ENCODE results near the gene KRT72.

The KRT72 gene

GRCh38 chr12:52604859-52605258, 3.6 kb upstream of the KRT72 start:
- no peak overlapping the region for H3K4me2 ChIP-seq (ENCODE audit: low read depth, low read length)
- H2AFZ ChIP-seq (ENCODE audit: low read length), result no peak overlapping the region
- H4K20me1 ChIP-seq (ENCODE audit: insufficient read depth, low read length), result no peaks in the 10 kb centered on the region
- no peak for DNase-seq
- peaks cover 47% of the 10 kb centered on the region for H3K27me3 ChIP-seq (replicated peaks; ENCODE audit: insufficient read depth, low read length)
- no peaks in the 10 kb centered on the region for H3K9me2 ChIP-seq (replicated peaks; ENCODE audit: insufficient read depth, low read length)
- no peak overlapping the region for H3K9ac ChIP-seq (ENCODE audit: low read length)
- no peaks in the 10 kb centered on the region for H3K9me3 ChIP-seq (replicated peaks; ENCODE audit: insufficient read depth, low read length)
- H3K4me3 ChIP-seq (ENCODE audit: low read length), result no peak overlapping the region
- no peak overlapping the region for H3K27ac ChIP-seq (ENCODE audit: low read length)
- H3K36me3 ChIP-seq (replicated peaks; ENCODE audit: insufficient read depth, low read length), result no peaks in the 10 kb centered on the region
- no peaks in the 10 kb centered on the region for H3F3A ChIP-seq (ENCODE audit: insufficient read depth, low read length)
- no peaks in the 10 kb centered on the region for H3K4me1 ChIP-seq (ENCODE audit: low read length)
- H3K79me2 ChIP-seq (ENCODE audit: low read length), result no peaks in the 10 kb centered on the region
- no peak for TF ChIP-seq EZH2 (optimal IDR thresholded peaks at IDR 0.05; ENCODE audit: low read depth, low read length)
- TF ChIP-seq CTCF (IDR thresholded peaks at IDR 0.05; ENCODE audit: low read length), result no peak
- TF ChIP-seq EZH2phosphoT487 (IDR thresholded peaks at IDR 0.05; ENCODE audit: low read length), result no peak

- no peak overlapping the region for H3K27ac ChIP-seq (ENCODE audit: low read length)
- no peak overlapping the region for H3K4me3 ChIP-seq (ENCODE audit: low read length)
- no peak for DNase-seq
Observed at GRCh38 chr12:52603314-52603713, 2.1 kb upstream of the KRT72 start.

GRCh38 chr12:52602552-52602951, 1.3 kb upstream of the KRT72 start:
- H2AFZ ChIP-seq (ENCODE audit: low read length), result no peak overlapping the region
- H3K9me2 ChIP-seq (replicated peaks; ENCODE audit: insufficient read depth, low read length), result no peaks in the 10 kb centered on the region
- DNase-seq, result no peak
- H3K79me2 ChIP-seq (ENCODE audit: low read length), result no peaks in the 10 kb centered on the region
- H3F3A ChIP-seq (ENCODE audit: insufficient read depth, low read length), result no peaks in the 10 kb centered on the region
- no peak overlapping the region for H3K4me2 ChIP-seq (ENCODE audit: low read depth, low read length)
- H3K27me3 ChIP-seq (replicated peaks; ENCODE audit: insufficient read depth, low read length), result peaks cover 48% of the 10 kb centered on the region
- H3K9me3 ChIP-seq (replicated peaks; ENCODE audit: insufficient read depth, low read length), result no peaks in the 10 kb centered on the region
- H4K20me1 ChIP-seq (ENCODE audit: insufficient read depth, low read length), result no peaks in the 10 kb centered on the region
- no peaks in the 10 kb centered on the region for H3K36me3 ChIP-seq (replicated peaks; ENCODE audit: insufficient read depth, low read length)
- no peaks in the 10 kb centered on the region for H3K4me1 ChIP-seq (ENCODE audit: low read length)
- no peak overlapping the region for H3K4me3 ChIP-seq (ENCODE audit: low read length)
- H3K9ac ChIP-seq (ENCODE audit: low read length), result no peak overlapping the region
- no peak for TF ChIP-seq EZH2 (optimal IDR thresholded peaks at IDR 0.05; ENCODE audit: low read depth, low read length)
- no peak for TF ChIP-seq EZH2phosphoT487 (IDR thresholded peaks at IDR 0.05; ENCODE audit: low read length)
- TF ChIP-seq CTCF (IDR thresholded peaks at IDR 0.05; ENCODE audit: low read length), result no peak
- no peak overlapping the region for H3K27ac ChIP-seq (ENCODE audit: low read length)

More at GRCh38 chr12:52603314-52603713, 2.1 kb upstream of the KRT72 start:
- H3F3A ChIP-seq (ENCODE audit: insufficient read depth, low read length), result no peaks in the 10 kb centered on the region
- H3K36me3 ChIP-seq (replicated peaks; ENCODE audit: insufficient read depth, low read length), result no peaks in the 10 kb centered on the region
- no peaks in the 10 kb centered on the region for H3K79me2 ChIP-seq (ENCODE audit: low read length)
- H3K9me3 ChIP-seq (replicated peaks; ENCODE audit: insufficient read depth, low read length), result no peaks in the 10 kb centered on the region
- TF ChIP-seq CTCF (IDR thresholded peaks at IDR 0.05; ENCODE audit: low read length) (no peak), EZH2 (optimal IDR thresholded peaks at IDR 0.05; ENCODE audit: low read depth, low read length) (no peak), EZH2phosphoT487 (IDR thresholded peaks at IDR 0.05; ENCODE audit: low read length) (no peak)
- H2AFZ ChIP-seq (ENCODE audit: low read length), result no peak overlapping the region
- H3K27me3 ChIP-seq (replicated peaks; ENCODE audit: insufficient read depth, low read length), result peaks cover 48% of the 10 kb centered on the region
- H3K9ac ChIP-seq (ENCODE audit: low read length), result no peak overlapping the region
- H4K20me1 ChIP-seq (ENCODE audit: insufficient read depth, low read length), result no peaks in the 10 kb centered on the region
- no peak overlapping the region for H3K4me2 ChIP-seq (ENCODE audit: low read depth, low read length)
- no peaks in the 10 kb centered on the region for H3K9me2 ChIP-seq (replicated peaks; ENCODE audit: insufficient read depth, low read length)
- H3K4me1 ChIP-seq (ENCODE audit: low read length), result no peaks in the 10 kb centered on the region

Measured in MM.1S (cell line).